Germinal center (tissue), 1 donor: ENCODE measurements around the gene FAM81A.
A peak's percentile ranks its signal among the peaks of the same experiment; 100 is the strongest.
"Not testable (repeated sequence)": the region's sequence is repeated elsewhere in the genome, so short reads cannot be mapped to it uniquely, and the experiment has no call there.

ENCODE experiments used
- DNase-seq: peaks from one replicate; pipeline ENCODE4 v3.0.0; 2012; ENCODE audit warnings: mixed read lengths, low spot score

FAM81A gene

DNA sequence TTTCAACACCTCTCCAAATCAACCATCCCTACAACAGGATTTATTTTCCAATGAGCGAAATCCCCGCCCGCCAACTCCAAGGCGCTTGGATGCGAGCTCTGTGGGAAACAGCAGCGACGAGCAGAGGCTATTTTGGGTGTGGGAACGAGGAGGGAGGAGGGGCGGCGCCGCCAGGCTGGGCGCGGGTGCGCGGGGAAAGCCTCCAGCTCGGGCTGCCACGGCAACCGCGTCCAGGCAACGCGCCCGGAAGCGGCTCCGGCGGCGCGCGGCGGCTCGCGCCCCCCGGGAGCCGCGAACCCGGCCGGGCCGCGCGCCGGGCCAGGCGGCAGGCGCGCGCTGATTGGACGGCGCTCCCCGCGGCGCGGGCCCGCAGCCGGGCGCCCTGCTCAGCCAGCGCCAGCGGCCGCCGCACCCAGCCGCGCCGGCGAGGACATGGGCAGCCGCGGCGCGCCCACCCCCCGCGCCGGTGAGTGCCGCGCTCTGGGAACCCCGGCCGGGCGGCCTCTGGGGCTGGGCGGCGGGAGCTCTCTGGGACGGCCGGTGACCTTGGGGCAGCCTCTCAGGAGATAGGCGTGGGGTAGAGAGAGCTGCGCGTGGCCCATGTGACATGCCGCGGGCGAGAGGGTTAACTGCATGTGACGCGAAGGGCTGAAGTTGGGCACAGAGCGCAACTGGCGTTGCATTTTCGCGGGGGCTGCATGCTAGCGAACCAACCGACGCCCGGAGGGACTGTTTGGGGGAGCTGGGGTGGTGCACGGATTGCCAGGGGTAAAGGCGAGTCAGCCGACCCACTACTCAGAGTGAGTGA lies at the start of gene FAM81A:
TSS of gene FAM81A (plus strand) at position 370 of the 808 bp plus-strand sequence. CDS start 20,441 bp downstream, outside the sequence.
- DNase-seq: peak; percentile 94

DNA sequence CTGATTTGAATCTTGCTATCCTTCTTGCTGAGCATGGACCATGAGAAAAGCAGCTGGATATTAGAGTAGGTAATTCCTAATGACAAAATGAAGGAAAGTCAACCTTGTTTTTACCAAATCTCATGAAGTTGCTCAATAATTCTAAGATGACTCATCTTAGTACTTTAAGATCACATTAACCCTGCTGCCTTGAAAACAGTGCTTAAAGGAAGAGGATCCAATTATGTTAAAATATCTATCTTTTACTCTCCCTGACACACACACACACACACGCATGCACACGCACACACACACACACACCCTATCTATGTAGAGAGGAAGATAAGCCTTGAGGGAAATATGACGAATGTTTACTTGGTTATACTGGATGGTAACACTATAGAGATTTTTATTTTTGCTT lies 49.3 kb upstream of the FAM81A start:
- no peak for DNase-seq

DNA sequence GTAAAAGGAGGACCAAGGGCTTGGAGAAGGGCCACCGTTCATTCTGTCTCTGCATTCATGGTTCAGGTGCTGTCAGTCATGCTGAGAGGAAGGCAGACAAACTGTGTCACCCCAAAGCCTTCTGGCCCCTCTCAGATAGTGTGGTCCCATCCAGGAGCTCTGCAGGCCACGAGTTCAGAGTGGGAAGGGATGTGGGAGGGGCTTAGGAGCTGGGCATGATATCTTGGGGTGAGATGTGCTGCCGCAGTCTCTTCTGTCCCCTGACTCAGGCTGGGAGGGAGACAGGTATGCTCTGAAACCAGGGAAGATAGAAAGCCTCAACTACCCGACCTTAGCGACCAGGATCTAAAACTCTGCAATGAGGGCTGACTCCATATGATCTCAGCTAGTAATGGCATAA lies 45.7 kb upstream of the FAM81A start:
- DNase-seq: no peak

DNA sequence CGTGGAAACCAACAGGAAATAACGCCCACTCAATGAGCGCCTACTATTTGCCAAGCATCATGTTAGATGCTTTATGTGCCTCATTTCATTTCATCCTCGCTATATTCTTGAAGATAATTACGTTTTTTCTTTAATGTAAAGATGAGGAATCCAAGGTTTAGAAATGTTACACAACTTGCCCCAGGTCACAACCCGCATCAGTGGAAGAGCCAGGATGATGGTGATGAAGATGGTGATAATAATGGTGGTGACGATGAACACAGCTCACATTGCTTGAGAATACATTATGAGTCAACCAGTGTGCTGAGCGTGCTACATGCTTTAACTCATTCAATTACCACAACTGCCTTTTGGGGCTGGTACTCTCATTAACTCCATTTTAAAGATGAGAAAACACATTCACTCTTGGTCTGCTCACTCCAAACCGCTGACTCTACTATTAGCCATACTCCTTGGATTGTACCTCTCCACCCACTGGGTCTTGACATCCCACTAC lies 43.8 kb upstream of the FAM81A start:
- DNase-seq: no peak

DNA sequence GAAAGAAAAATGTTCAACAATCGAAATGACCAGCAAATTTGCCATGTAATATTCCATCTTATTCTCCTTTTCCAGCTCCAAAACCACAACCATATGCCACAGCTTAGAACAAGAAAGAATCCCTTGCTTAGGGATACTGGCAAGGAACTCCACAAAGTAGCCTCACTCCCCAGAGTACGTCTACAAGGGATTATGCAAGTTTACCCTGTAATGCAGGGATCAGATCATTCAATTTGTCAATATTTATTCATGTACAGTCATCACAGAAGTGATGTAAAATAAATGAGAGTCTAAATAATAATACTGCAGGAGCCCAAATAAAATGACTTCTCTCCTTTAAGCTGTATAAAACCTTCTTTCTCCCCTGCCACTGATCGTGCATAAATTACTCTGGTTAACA lies 41.8 kb upstream of the FAM81A start:
- no peak for DNase-seq

DNA sequence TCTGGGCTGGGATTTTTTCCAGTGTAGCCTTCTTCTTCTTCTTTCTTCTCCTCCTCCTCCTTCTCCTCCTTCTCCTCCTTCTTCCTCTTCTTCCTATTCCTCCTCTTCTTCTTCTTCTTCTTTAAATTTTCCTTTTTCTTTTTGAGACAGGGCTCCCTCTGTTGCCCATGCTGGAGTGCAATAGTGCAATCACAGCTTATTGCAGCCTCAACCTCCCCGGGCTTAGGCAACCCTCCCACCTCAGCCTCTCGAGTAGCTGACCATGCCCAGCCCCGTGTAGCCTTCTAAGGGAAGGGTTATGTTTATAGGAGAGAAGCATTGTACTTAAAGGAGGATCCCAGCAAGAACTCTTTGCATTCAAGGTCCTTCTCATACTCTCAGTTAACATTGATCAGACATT lies 41.3 kb upstream of the FAM81A start:
- no peak for DNase-seq

DNA sequence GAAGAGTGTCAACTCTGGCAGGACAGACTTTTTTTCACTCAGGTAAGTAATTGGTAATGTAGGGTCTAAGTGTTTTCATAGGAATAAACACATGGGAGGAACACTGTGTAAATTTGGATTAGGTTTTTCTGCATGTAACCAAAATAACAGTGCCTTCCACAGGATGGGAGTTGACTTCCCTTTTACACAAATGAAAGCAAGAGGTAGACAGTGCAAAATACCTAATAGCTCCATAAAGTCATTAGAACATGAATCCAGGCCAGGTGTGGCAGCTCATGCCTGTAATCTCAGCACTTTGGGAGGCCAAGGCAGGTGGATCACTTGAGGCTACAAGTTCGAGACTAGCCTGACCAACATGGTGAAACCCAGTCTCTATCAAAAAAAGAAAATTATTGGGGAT lies 39.8 kb upstream of the FAM81A start:
- DNase-seq: no peak

DNA sequence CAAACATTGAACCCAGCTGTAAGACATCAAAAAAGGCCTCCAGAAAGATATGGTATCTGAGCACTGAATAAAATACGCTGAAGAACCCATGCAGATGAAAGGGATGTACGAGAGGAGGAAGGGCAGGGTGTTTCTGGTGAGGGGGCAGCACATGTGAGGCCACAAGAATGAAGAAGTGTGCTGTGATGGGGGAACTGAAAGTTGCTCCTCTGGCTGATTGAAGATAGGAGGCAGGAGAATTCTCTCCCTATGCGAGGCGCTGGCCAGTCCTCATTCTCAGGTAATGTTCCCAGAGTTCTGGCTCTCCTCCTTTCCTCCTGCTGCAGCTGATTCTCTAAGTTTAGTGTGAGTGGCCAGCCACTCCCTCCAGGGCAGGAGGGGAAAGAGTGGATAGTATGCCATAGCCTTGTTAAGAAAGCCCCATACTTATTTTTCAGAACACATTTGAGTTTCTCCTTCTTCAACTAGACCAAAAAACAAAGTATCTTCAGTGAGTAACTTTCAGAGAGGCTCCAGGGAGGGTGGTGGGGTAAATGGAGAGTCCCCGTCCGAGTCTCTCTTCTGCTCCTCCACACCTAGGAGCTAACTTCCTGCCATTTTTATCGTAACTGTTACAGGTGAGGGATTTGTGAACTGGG lies 38.4 kb upstream of the FAM81A start:
- DNase-seq: peak; percentile 74

DNA sequence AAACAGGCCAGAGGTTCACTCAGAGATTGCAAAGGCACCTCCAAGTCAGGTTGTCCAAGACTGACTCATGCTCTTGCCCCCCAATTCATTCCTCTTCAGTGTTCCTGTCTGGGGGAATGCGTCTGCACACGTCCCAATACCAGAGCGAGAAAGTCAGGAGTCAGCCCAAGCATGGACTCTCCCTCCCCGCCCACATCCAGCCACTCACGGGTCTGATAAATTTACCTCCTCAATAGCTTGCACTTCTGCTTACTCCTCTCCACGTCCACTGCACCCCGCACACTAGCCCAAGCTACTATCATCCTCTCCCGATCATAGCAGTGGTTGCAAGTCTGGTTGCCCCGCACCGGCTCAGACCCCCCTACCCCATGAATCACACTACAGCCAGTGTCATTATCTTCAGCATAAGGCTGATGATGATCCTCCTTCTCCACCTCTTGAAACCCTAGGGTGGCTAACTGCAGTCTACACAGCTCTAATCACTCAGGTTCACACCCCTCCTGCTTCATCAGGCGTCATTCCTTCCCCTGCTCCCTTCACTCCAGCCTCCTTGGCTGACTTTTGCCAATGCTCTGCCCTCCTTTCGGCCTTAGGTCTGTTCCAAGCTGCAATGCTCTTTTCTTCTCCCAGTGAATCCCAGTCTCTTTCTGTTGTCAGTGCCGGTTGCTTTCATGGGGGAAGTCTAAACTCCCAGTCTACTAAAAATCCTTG lies 37.7 kb upstream of the FAM81A start:
- peak; percentile 23 for DNase-seq

DNA sequence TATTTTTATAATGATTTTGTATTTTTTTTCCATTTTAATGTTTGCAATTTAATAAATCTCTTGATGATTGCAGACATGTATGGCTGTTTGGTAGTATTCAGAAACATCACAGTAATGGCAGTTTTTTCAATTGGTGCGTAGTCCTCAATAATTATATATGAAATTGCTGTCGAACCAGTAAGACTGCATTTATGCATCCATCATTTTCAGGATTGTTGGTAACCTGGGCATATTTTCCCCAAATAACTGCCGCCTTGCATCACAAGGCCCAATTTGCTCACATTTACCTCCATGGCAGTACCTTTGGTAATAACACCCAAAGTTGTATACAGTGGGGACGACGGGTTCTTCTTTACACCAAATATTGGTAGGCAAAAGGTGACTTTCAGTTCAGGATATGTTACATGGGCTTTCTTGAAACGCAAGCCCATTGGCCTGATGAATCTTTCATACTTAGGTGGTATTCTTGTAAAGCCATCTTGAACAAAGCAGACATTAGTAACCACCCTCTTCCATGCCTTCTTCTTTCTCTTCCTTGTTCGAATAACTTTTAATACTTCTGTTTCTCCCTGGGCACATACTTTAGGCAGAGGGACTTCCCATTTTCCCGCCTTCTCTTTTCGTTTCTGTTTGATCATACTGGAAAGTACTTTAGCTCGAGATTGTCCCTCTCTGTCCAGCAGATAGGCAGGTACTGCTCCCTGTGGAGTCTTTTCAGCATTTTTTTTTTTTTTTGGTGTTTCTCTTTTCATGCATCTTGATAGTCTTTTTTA lies 36.7 kb upstream of the FAM81A start:
- DNase-seq: not testable (repeated sequence)

DNA sequence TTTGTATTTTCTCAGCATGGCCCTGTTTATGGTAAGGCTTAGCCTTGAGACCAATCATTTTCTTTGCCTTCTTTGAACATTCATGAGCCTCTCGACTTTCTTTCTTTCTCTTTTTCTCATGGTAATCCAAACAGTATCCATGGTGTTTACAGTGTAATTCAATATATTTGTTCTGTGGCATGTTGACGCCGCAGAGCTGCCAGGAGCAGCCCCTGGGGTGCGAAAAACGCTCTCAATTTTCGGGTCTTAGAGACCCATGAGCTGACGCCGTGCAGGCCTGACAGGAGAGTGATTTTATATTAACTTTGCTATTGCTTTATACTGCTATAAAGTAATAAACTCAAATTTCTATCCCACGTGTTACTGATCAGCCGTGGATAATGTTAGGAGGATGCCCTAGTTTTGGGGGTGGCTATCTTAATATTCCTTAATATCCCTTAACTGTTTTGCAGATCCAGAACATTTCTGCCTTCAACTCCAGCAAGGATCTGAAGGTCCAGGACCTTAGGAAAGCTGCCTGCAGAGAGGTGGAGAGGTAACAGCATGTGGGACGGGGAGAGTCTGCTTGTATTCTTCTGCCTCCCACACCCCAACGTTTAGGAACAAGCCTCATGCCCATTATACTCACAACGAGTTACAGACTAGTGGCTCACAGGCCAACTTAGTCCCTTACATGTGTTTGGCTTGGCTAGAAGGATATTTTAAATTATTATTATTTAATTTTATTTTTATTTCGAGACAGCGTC lies 36.0 kb upstream of the FAM81A start:
- no peak for DNase-seq

DNA sequence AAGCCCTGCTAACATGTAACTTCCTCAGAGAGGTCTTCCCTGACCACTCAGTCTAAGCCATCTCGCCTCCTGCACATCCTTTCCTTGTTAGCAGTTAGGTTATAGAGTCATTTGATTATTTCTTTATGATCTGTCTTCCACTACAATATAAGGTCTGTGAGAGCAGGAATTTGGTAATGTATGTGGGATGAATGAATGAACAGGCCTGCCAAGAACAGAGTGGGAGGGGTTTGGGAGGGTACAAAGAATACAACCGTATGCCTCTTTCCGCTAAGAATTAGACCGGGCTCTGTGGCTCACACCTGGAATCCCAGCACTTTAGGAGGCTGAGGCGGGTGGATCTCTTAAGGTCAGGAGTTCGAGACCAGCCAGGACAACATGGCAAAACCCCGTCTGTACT lies 32.9 kb upstream of the FAM81A start:
- no peak for DNase-seq

DNA sequence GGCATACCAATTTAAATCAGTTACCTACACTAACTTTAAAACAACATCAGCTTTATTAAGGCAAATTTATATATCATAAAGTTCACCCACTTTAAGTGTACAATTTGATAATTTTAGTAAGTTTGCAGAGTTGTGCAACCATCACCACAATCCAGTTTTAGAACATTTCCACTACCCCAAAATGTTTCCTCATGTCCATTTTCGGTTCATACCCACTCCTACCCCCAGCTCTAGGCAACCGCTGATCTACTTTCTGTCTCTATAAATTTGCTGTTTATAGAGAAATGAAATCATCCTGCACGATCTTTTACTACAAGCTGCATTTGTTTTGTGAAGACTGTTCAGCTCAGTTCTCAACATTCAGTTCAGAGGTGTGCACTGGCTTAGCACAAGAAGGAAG lies 31.5 kb upstream of the FAM81A start:
- peak; percentile 43 for DNase-seq

DNA sequence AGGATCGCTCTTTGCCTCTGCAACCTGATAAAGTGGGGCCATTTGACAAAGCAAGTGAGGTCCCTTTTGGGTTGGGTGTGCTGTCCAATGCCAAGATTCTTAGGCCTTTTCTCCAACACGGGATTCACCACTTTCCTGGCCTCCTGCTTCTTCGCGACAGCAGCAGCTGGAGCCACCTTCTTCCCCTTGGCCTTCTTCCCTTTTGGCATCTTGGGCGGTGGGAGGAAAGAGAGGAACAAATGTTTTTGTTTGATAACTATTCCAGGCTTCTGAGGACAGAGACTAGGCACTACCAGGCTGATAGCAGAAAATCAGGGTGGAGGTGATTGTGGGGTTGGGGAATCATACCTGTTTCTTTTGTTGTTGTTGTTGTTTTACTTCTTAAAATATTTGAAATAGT lies 30.0 kb upstream of the FAM81A start:
- no peak for DNase-seq

DNA sequence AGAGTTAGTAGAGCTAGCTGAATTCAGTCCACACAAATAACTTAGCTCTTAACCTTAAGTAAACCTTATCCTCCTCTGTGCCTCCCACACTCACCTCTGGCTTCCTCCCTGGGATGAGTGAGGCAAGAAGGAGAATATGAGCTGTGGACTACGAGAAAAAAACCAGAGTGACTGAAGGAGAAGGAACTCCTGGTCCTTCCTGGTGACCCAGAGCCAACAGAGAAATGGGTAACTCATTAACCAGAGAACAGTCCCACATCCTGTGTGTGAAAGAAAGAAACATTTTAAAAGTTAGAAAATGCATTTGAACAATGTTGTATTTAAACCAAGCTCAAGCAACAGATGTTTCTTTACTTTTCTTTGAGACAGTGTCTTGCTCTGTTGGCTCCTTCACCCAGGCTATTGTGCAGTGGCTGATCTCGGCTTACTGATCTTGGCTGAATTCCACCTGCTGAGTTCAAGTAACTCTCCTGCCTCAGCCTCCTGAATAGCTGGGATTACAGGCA lies 27.5 kb upstream of the FAM81A start:
- DNase-seq: no peak

DNA sequence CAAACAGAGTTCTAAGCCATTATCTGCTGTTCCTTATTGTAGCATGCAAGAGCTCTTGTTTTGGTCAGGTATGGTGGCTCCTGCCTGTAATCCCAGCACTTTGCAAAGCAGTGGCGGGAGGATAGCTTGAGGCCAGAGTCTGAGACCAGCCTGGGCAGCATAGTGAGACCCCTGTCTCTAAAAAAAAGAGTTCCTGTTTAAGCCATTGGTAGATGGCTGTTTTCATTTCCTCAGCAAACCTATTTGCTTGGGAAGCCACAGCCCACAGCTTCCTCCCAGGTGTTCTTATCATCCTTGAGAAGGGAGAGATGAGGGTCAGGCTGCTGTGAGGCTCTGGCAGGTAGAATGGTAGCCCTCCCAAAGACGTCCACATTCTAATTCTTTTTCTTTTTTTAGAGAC lies 24.4 kb upstream of the FAM81A start:
- DNase-seq: no peak

DNA sequence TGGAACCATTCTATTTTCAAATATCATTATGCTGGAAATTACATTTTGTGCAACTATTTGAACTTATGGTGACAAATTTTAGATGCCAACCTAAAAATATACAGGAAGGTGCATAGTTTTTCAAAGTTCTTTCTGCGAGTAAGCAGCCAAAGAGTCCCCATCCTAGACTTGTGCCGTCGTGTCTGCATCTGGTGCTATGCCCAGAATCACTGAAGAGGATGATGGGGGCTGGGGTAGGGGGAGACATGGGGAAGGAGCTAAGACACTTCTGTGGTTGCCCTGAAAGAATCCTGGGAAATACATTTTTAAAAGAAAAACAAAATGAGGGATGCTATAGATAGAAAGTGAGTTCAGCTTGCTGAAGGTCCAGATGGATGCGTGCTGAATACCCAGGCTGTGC lies 21.2 kb upstream of the FAM81A start:
- DNase-seq: no peak

DNA sequence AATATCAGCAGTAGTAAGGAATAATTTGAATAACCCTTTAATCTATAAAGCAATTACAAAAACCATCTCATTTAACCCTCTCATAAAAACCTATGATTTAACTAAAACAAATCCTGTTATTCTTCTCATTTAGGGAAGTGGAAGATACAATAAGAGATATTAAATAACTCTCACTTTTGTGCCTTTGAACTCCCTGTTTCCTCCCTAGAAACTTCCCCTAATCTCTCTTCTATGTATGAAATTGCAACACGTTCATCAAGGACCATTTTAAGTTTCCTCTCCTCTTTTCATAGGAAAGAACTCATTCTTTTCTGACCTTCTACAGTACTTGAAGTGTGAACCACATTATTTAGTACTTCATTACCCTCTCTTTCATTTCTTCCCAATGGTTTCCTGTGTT lies 18.8 kb upstream of the FAM81A start:
- DNase-seq: no peak

DNA sequence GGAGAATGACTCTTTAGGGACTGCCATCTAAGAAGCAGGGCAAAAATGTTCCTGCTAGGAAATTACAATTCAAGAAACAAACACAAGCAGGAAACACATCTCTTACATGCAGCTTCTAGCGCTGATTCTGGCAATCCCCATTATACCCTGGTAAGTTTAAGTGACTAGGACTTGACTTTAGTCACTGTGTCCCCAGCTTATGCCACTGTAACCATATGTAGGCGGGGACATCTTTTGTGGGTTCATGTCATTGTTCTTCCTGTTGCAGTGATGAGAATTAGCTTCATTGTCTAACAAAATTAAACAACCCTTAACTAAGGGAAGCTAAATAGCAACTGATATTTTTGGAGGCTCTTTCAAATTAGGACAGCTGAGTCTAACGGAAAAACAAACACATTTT lies 17.9 kb upstream of the FAM81A start:
- DNase-seq: no peak

DNA sequence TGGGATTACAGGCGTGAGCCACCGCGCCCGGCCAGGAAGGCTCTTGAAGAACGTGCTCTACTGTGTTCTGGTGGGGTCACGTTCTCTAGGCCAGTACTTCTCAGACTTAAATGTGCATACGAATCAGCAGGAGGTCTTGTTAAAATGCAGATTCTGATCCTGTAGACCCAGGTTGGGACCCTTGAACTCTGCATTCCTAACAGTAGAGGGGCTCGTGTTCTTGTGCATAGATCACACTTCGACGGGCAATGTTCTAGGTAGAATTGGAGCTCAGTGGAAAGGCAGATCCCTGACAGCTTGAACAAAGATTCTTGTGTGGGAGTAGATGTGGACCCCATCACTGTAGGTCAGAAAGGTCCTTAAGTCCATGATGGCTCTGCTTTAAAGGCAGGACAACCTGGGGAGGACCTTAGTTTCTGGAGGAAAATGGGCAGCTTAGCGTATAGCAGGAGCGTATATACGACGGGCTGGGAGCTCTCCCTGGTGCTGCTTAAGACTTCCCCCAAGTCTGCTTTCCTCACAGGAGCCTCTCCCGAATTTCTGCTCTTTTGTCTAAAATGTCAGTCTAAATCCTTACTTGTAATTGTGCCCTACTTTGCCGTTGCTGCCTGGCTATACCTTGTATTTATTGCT lies 16.9 kb upstream of the FAM81A start:
- DNase-seq: no peak

DNA sequence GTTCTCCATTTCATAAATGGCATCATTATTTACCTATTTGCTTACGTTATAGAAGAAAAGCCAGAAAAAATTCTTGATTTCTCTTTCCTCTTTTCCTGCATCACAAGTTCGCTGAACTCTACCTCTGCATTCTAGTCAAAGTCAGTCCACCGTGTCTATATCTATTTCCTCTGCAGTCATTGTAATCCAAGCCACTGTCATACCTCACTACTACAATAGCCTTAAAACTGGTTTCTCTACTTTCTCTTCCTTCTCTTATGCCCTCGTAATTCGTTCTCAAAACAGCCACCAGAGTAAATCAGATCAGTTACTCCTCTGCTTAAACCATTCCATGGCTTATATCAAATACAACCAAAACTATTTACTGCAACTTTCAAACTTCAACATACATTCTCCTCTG lies 13.4 kb upstream of the FAM81A start:
- DNase-seq: no peak
